GM12892 (cell line): ENCODE results near the gene CDK2AP2.
A peak's percentile ranks its signal among the peaks of the same experiment; 100 is the strongest.

ENCODE experiments used
- POLR2A ChIP-seq: IDR thresholded peaks from 2 replicates; pipeline ENCODE4 v1.6.1; 2011; ENCODE audit warnings: low read depth, low read length, control low read depth
- POLR2AphosphoS5 ChIP-seq: IDR thresholded peaks from 2 replicates; pipeline ENCODE4 v1.6.1; 2011; ENCODE audit warnings: low read depth, low read length, control low read depth
- TAF1 ChIP-seq: IDR thresholded peaks from 2 replicates; pipeline ENCODE4 v1.6.1; 2011; ENCODE audit warnings: low read depth, mild to moderate bottlenecking, control low read depth, low read length, borderline replicate concordance

GRCh38 chr11:67484847-67485311 lies 23.1 kb downstream of the CDK2AP2 start:
- TF ChIP-seq POLR2A (peak; percentile 72), TAF1 (no peak), POLR2AphosphoS5 (peak; percentile 66; the same call in 1 of the 2 replicates)
